ENCODE data around the gene CHCHD3. TPM values are rescaled to one million over a fixed set of nuclear protein-coding genes. Genes with fewer than 3 reads are reported as not detected.

CHCHD3 gene
- polyA plus RNA-seq, 1 donor (not counting 4 experiments of a cell fraction or from before 2014, with no cell fraction given) = 59.2 TPM

DNA sequence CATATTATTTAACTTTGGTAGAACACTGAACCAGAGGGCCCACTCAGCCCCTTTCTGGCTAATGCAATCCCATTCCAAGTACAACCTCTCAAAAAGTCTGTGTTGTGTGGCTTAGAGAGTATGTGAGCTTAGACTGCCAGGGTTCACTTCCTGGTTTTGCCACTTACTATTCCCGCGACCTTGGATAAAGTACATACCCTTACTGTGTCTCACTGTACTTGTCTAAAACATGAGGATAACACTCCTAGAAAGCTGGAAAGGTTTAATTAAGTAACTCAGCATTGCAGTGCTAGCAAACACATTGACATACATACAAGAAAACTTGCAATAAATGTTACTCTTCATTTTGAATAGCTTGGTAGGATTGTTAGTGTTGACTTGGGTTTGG, 215.8 kb downstream of the CHCHD3 start:
- TF ChIP-seq, protein P1, sequence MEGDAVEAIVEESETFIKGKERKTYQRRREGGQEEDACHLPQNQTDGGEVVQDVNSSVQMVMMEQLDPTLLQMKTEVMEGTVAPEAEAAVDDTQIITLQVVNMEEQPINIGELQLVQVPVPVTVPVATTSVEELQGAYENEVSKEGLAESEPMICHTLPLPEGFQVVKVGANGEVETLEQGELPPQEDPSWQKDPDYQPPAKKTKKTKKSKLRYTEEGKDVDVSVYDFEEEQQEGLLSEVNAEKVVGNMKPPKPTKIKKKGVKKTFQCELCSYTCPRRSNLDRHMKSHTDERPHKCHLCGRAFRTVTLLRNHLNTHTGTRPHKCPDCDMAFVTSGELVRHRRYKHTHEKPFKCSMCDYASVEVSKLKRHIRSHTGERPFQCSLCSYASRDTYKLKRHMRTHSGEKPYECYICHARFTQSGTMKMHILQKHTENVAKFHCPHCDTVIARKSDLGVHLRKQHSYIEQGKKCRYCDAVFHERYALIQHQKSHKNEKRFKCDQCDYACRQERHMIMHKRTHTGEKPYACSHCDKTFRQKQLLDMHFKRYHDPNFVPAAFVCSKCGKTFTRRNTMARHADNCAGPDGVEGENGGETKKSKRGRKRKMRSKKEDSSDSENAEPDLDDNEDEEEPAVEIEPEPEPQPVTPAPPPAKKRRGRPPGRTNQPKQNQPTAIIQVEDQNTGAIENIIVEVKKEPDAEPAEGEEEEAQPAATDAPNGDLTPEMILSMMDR (optimal IDR thresholded peaks at IDR 0.05 in 1 of 3, IDR thresholded peaks at IDR 0.05 in 1 of 3, conservative IDR thresholded peaks at IDR 0.05 in 1 of 3; ENCODE audit: extremely low read depth in 1 of 3, insufficient read depth in 2 of 3, low read length in 3 of 3) = no peak
- no peak for TF ChIP-seq EZH2 (IDR thresholded peaks at IDR 0.05; ENCODE audit: low read length)
- dilution Hi-C loops (cut with MboI; ENCODE audit: extremely low pct_ligation_motif_present, low sequenced_read_pairs) = no loop called here

DNA sequence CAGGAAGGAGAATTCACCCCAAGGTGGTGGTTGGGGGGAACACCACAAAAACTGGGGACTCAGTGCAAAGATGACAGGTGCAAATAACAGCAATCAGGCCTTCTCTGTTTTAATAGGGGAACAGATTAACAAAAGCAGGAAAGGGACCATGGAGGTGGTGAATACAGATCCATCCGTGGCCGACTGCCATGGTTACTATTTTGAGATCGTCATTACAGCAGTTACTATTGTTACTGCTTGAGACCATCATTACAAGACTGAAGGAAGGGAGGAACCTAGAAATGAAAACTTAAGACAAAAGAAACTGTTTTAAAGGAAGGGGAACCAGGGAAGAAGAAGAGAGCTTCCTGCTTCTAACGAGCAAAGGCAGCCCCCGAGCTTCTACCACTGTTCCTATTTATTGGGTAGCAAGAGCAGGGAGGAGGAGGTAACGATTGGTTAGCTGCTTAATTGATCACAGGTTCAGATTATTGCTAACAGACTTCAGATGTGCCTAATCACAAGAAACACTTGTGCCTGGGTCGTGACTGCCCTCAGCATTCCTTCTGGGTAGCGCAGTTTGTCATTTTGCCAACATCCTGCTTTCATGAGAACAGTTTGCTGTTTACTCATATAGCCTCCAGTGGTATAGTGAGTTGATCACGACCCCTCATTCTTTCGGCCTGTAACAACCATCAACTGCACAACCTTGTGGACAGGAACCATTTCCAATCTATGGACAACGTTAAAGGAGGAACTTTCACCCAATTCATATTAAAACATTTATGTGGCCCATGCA, 216.3 kb downstream of the CHCHD3 start:
- Histone ChIP-seq H4K20me1 (ENCODE audit: control insufficient read depth, extremely low read depth, insufficient read depth, low read length) (no peaks in the 10 kb centered on the region), H3K79me2 (ENCODE audit: control insufficient read depth, insufficient read depth, low read length) (no peaks in the 10 kb centered on the region), H3K9me3 (ENCODE audit: control insufficient read depth, low read depth, low read length) (no peaks in the 10 kb centered on the region), H3K27ac (ENCODE audit: control insufficient read depth, insufficient read depth, low read length) (no peak overlapping the region), H3K9me1 (ENCODE audit: control insufficient read depth, extremely low read depth, insufficient read depth, low read length) (no peaks in the 10 kb centered on the region), H3K36me3 (ENCODE audit: control insufficient read depth in 2 of 2, extremely low read depth in 1 of 2, insufficient read depth in 2 of 2, low read length in 2 of 2) (peaks cover 0 to 4% of the 10 kb centered on the region in 2 experiments), H3K9ac (ENCODE audit: control insufficient read depth, extremely low read depth, insufficient read depth, low read length) (no peak overlapping the region), H3K27me3 (ENCODE audit: control insufficient read depth, extremely low read depth, insufficient read depth, low read length) (no peaks in the 10 kb centered on the region), H3K4me3 (ENCODE audit: control insufficient read depth in 2 of 3, extremely low read depth in 1 of 3, insufficient read depth in 2 of 3, low read depth in 1 of 3, low read length in 3 of 3) (no peak overlapping the region), H2AFZ (ENCODE audit: control insufficient read depth, low read length) (no peak overlapping the region), H3K4me2 (ENCODE audit: control insufficient read depth, extremely low read depth, insufficient read depth, low read depth, low read length) (no peak overlapping the region), H3K4me1 (ENCODE audit: control insufficient read depth, extremely low read depth, insufficient read depth, low read length) (no peaks in the 10 kb centered on the region)
- dilution Hi-C loops (cut with MboI; ENCODE audit: extremely low pct_ligation_motif_present, low sequenced_read_pairs) = no loop called here
- TF ChIP-seq, protein P1 (optimal IDR thresholded peaks at IDR 0.05 in 1 of 3, IDR thresholded peaks at IDR 0.05 in 1 of 3, conservative IDR thresholded peaks at IDR 0.05 in 1 of 3; ENCODE audit: extremely low read depth in 1 of 3, insufficient read depth in 2 of 3, low read length in 3 of 3) = no peak
- TF ChIP-seq EZH2 (IDR thresholded peaks at IDR 0.05; ENCODE audit: low read length) = no peak
- no peak for FAIRE-seq
- no peak for DNase-seq (ENCODE audit: low read depth, low spot score)

More for the DNA sequence above, 215.8 kb downstream of the CHCHD3 start:
- H3K4me1 ChIP-seq (ENCODE audit: control insufficient read depth, extremely low read depth, insufficient read depth, low read length) = no peaks in the 10 kb centered on the region
- no peaks in the 10 kb centered on the region for H3K9me1 ChIP-seq (ENCODE audit: control insufficient read depth, extremely low read depth, insufficient read depth, low read length)
- H3K4me2 ChIP-seq (ENCODE audit: control insufficient read depth, extremely low read depth, insufficient read depth, low read depth, low read length) = no peak overlapping the region
- DNase-seq (ENCODE audit: low read depth, low spot score) = no peak
- FAIRE-seq = no peak
- H3K36me3 ChIP-seq (ENCODE audit: control insufficient read depth in 2 of 2, extremely low read depth in 1 of 2, insufficient read depth in 2 of 2, low read length in 2 of 2) = peaks cover 0 to 4% of the 10 kb centered on the region in 2 experiments
- H3K79me2 ChIP-seq (ENCODE audit: control insufficient read depth, insufficient read depth, low read length) = no peaks in the 10 kb centered on the region
- no peaks in the 10 kb centered on the region for H3K9me3 ChIP-seq (ENCODE audit: control insufficient read depth, low read depth, low read length)
- no peak overlapping the region for H3K9ac ChIP-seq (ENCODE audit: control insufficient read depth, extremely low read depth, insufficient read depth, low read length)
- H2AFZ ChIP-seq (ENCODE audit: control insufficient read depth, low read length) = no peak overlapping the region
- H3K27me3 ChIP-seq (ENCODE audit: control insufficient read depth, extremely low read depth, insufficient read depth, low read length) = no peaks in the 10 kb centered on the region
- H3K27ac ChIP-seq (ENCODE audit: control insufficient read depth, insufficient read depth, low read length) = no peak overlapping the region
- no peak overlapping the region for H3K4me3 ChIP-seq (ENCODE audit: control insufficient read depth in 2 of 3, extremely low read depth in 1 of 3, insufficient read depth in 2 of 3, low read depth in 1 of 3, low read length in 3 of 3)
- no peaks in the 10 kb centered on the region for H4K20me1 ChIP-seq (ENCODE audit: control insufficient read depth, extremely low read depth, insufficient read depth, low read length)
